Measurements from ENCODE around the gene NAT8.
"Not testable (repeated sequence)": the region's sequence is repeated elsewhere in the genome, so short reads cannot be mapped to it uniquely, and the experiment has no call there.

The NAT8 gene

DNA sequence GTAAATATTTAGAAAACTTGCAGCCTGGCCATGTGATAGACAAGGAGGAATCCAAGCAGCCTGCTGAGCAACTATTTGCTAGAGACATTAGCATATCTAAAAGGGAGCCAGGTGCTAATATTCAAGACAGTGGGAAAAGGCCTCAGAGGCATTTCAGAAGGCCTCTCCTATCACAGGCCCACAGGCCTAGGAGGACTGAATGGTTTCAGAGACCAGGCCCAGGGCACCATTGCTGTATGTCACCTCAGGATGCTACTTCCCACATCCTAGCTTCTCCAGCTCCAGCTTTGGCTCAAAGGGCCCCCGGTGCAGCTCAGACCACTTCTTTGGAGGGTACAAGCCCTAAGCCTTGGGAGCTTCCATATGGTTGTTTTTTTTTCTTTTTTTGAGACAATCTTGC lies 3.8 kb downstream of the NAT8 start:
- in situ Hi-C loops (cut with HindIII; ENCODE audit: low sequenced_read_pairs), result no loop called here

DNA sequence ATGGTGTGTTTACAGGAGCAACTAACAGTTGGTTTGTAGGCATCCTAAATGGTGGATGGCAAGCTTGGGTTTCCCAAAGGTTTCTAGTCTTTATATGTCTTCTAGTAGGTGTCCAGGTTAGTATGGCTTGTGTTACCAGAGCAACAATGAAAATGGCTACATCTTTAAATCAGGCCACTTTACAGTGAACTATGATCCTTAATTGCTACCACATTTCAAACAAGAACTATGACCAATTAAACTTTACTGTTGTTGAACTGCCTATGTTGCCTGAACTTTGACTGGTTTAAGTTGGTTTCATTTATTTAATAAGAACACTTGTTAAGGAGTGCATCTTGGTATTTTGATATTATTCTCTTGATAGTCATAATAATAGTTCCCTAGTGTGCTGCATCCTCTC lies 5.2 kb downstream of the NAT8 start:
- in situ Hi-C loops (cut with HindIII; ENCODE audit: low sequenced_read_pairs), result not testable (repeated sequence)

DNA sequence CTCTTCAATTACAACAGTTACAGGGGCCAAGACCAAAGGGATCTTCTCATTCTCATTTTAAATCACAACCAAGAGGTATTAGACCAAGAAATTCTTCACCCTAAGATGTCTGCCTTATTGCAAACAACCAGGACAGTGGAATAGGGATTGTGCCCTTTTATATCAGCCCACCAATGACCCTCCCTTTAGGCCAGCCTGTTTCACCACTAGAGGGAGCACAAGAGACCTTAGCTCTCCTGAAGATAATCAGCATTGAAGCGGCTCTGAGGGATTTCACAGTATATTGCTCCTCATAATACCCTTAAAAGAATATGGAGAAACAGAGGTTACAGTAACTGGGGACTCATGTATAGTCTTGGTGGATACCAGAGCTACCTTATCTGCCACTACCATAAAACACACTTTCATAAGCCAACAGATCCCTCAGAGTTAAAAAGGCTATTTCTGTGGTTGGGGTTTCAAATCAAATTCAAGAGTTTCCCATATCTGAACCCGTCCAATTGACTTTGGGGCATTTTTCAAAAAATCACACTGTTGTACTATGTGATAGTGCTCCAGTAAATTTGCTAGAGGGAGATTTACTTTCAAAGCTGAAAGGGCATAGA lies 11.5 kb downstream of the NAT8 start:
- in situ Hi-C loops (cut with HindIII; ENCODE audit: low sequenced_read_pairs), result not testable (repeated sequence)

DNA sequence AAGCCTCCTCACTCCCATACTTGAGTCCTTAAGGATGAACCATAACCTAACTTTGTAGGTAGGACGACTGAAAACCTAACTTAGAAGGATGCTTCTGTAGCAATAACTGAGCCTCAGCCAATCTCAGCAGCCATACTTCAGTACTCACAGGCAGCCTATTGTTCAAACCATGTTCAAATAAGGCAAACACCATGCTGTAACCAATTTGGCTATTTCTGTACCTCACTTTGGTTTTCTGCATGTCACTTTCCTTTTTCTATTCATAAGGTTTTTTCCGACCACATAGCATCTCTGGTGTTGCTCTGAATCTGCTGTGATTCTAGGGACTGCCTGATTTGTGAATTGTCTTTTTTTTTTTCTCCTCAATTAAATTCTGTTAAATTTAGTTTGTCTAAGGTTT lies 13.7 kb downstream of the NAT8 start:
- in situ Hi-C loops (cut with HindIII; ENCODE audit: low sequenced_read_pairs), result not testable (repeated sequence)

DNA sequence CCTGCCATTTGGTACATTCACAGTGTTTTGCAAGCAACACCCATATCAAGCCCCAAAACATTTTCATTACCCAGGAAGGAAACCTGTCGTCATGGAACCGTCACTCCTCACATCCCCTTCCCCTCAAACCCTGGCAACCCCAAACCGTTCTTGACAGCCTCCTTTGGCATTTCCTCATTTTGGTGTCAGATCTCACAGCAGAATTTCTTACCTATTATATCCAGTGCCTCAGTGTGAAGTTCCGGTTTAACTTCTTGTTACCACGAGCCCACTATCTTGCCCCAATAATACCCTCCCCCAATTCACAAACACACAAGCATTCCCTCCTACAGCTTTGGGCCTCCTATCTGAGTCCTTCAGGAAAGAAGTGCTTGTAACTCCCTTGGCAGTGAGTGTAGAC lies 16.0 kb downstream of the NAT8 start:
- in situ Hi-C loops (cut with HindIII; ENCODE audit: low sequenced_read_pairs), result not testable (repeated sequence)

DNA sequence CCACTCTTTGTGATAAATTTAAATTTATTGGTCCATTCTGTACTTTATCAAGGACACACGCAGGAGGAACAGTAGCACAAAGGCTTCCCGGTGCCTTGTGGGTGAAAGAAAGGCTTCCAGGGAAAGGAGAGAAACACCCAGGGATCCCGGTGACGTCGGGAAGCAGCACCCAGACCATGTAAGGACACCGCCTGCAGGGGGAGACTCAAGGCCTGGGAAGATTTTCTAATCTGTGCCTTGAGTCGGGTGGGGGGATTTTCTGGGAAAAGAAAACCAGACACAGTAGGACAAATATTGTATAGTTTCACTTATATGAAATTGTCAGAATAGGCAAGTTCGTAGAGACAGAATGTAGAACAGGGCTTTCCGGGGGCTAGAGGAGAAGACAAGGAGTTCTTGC lies 17.6 kb downstream of the NAT8 start:
- in situ Hi-C loops (cut with HindIII; ENCODE audit: low sequenced_read_pairs), result not testable (repeated sequence)

DNA sequence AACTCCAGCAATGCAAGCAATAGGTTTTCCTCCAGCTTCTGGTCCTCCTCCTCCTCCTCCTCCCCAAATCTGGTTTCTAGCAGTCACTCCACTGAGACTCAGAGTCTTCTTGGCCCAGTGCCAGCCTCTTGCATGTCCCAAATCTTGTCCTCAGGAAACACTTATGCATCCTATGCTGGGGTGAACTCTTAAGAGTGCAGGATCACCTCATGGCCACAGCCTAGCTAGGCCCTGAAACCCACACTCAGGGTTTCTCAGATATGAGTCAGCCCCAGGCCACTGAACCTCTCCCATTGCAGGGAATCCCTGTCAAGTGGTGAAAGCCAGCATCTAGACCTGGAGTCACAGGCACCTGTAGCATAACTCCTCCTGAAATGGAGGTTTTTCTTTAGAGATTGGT lies 18.2 kb downstream of the NAT8 start:
- in situ Hi-C loops (cut with HindIII; ENCODE audit: low sequenced_read_pairs), result not testable (repeated sequence)

DNA sequence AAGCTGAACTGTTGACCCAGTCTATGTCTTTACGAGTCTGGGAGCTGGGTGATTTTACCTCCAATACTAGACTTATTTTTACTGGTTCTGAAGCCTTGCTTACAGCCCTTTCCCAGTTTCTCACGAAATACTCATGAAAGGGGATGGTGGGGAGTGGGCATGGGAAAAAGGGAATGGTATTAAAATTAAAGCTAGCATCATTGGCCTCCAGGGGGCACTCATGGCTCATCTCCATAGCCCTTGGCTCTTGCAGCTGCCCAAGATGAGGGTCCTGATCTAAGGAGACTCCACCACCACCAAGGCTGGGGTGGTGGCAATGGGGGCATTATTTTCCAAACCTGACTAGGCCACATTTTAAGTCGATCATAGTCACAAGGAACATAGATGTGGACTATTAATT lies 22.3 kb downstream of the NAT8 start:
- in situ Hi-C loops (cut with HindIII; ENCODE audit: low sequenced_read_pairs), result not testable (repeated sequence)

DNA sequence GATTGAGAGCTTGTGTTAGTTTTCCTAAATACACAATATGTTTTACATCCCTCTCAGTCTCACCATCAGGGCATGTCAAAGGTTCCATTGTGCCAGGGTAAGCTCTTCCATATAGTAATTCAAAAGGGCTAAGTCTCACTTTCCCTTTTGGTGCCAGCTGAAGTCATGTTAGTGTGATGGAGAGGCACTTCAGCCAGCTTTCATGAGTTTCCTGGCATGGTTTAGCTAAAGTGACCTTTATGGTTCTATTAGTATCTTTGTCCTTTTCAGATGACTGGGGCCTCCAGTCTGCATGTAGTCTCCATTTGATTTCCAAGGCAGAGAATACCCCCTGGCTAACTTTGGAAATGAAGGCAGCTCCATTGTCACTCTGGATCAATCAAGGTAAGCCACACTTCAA lies 27.2 kb downstream of the NAT8 start:
- in situ Hi-C loops (cut with HindIII; ENCODE audit: low sequenced_read_pairs), result no loop called here

DNA sequence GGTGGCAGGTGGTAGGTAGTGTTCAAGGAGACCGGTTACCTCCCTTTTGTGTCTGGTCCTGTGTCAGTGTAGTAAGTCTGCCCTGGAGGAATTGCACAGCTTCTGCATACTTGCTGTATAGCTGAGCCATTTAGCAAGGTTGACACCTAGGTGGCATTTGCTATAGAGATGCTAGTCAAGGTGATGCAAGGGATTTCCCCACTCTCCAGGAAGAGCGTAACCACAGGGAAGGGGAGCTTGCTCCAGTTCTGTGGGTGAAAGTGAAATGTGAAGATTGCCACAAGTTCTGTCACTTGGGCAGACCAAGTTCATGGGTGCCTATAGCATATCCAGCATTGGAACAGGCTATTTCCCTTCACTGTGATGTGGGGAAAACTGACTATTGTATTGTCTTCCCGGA lies 28.1 kb downstream of the NAT8 start:
- in situ Hi-C loops (cut with HindIII; ENCODE audit: low sequenced_read_pairs), result no loop called here

DNA sequence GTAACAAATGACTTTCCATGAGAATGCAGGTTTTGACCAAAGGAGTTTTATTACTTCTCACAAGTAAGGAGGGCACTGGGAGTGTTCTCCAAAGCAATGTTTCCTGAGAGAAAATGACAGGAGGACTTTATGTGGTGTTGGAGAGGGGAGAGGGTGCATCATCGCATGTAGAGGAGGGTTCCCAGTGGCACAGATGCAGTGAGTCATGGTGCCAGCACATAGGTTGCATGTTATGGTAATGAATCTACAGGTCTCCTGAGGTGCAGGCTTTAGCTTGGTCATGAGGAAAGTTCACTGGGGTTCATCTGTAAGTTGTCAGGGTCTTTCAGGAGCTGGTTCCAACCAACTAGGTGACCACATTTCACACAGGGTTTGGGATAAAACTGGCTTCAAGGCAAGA lies 30.4 kb downstream of the NAT8 start:
- in situ Hi-C loops (cut with HindIII; ENCODE audit: low sequenced_read_pairs), result no loop called here

DNA sequence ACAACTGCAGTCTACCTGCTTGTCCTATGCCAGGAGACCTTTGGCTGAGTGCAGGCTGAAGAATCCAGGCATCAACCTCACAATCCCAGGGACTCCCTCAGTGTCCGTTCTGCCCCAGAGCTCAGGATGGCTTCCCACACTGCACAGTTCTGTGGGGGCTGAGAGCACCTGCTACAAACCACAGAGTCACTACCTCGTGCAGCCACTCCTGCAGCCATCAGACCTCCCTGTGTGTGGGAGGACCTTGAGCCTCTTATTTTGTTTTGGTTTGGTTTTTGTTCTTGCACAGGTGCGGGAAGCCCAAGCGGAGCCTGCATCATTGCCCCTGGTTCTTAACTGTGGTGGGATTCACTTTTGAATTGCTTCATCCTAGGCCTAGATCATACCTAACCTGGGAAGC lies 31.0 kb downstream of the NAT8 start:
- in situ Hi-C loops (cut with HindIII; ENCODE audit: low sequenced_read_pairs), result no loop called here

DNA sequence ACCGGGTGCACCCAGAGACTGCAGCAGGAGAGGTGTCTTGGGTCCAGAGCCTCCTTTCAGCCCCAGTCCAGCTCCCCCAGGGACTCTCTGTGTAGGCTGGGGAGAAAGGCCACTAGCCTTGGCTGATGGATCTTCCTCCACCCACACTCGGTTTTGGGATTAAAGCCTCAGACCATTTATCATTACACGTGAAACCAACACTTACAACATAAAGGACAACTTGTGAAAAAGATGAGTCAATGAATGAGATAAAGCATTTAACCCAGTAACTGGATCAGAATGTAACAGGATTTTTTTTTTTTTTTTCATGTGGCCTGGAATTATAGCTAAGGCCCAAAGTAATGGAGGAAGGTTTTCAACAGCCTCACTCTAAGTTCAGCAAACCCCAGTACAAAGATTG lies 32.1 kb downstream of the NAT8 start:
- in situ Hi-C loops (cut with HindIII; ENCODE audit: low sequenced_read_pairs), result no loop called here

DNA sequence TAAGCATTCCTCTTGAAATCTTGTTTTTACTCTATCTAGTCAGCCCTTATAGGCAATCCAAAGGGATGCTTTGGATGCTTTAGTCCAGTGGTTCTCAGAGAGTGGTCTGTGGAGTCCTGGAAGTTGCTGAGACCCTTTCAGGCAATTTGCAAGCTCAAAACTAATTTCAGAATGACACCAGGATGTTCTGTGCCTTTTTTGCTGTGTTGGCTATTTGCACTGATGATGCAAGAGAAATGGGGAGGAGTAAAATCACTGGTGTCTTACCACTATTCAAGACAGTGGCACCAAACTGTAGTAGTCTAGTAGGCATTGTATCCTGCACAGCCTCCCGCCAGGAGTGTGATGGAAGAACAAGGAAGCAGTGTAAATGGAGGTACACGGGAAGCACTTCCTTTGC lies 37.6 kb downstream of the NAT8 start:
- in situ Hi-C loops (cut with HindIII; ENCODE audit: low sequenced_read_pairs), result not testable (repeated sequence)

DNA sequence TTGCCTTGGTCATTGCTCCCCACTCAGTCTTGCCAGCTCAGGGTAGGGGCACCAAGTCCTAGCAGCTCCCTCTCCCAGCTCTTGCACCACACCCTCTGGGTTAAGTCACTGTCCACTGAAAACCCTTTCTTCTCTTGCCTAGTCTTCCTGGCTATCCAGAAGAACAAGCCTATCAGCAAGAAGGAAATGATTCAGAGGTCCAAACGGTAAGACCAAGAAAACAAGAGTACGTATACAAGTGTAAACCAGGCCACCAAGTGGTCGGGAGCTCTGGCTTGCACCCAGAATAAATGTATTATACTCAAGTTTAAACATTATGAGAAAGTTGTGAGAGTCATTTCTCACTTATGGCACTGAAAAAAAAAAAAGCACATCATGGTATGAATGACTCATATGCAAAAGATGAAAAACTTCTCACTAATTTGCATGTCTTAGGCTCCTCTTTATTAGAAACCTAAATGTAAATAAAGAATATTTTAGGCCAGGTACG lies 39.1 kb downstream of the NAT8 start:
- in situ Hi-C loops (cut with HindIII; ENCODE audit: low sequenced_read_pairs), result not testable (repeated sequence)

DNA sequence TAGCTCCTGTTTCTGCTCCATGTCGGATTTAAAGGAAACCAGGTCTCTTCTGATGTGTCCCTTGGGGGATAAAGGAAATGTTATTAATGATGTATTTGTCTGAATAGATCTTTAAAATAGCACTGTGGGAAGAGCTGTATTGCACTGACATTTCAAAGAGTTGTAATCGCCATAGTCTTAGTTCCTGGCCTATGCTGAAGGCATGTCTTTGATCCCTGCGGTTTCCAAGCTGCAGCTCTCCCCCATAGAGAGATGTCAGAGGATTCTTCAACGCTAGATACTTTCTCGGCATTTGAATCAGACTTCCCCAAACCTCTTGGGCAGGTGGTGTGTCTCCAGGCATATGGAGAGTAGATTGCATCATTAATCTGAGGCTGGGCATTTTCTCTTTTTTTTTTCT lies 40.4 kb downstream of the NAT8 start:
- in situ Hi-C loops (cut with HindIII; ENCODE audit: low sequenced_read_pairs), result no loop called here

DNA sequence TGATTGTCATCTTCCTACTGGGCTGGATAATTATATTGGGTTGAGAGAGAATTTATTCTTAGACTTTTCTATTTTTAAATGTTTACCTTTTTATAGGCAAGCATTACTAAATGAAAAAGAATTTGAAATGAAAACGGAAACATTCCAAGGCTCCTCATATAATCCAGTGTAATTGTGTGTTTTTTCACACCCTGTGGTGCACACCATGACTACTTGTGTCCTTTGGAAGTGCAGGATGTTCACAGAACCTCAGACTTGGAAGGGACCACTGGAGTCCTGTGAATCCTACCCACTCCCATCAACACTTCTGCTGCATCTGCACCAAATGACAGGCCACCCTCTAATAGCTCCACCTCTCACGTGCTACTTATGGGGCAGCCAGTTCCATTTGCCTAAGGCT lies 48.0 kb downstream of the NAT8 start:
- in situ Hi-C loops (cut with HindIII; ENCODE audit: low sequenced_read_pairs), result no loop called here

DNA sequence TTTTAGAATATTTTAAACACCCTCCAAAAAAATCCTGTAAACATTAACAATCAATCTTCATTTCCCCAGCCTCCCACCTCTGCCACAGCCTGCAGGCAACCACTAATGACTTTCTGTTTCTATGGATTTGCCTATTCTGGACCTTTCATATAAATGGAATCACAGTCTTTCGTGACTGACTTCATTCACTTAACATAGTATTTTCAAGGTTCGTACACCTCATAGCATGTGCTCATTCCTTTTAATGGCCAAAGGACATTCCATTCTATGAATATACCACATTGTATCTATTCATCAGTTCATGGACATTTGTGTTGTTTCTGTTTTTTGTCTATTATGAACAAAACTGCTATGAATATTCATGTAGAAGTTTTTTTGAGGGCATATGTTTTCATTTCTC lies 48.5 kb downstream of the NAT8 start:
- in situ Hi-C loops (cut with HindIII; ENCODE audit: low sequenced_read_pairs), result no loop called here

Data from DLD1 (cell line).